ENCODE data around the gene CNOT8. TPM values are rescaled to one million over a fixed set of nuclear protein-coding genes. Genes with fewer than 3 reads are reported as not detected.

CNOT8 gene
- total RNA-seq, 2 donors from 2014 or later, result 19.8 to 32.4 TPM

DNA sequence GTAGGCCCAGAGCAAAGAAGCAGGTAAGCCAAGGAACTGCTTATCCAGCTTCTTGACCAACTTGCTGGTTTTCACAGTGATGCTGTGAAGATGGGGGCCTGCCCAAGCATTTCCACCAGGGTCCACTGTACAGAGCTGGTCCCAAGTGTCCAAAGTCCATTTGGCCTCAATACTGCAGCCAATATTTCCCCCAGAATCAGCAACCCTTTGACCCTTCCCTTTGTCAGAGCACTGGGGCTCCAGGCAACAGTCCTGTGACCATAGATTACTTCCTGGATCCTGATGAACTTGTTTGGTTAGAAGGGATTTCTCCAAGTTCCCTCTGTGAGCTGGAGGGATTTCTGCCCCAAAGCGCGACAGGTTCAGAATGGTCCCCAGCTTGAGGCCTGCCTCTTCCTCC lies 34.4 kb upstream of the CNOT8 start:
- DNase-seq, result no peak
- Histone ChIP-seq H3K9me3 (no peaks in the 10 kb centered on the region), H3K36me3 (replicated peaks in 1 of 2; ENCODE audit: insufficient read depth in 1 of 2, low read depth in 2 of 2) (peaks cover 0 to 6% of the 10 kb centered on the region in 2 donors), H3K27ac (no peak overlapping the region), H3K4me1 (peaks cover 4% of the 10 kb centered on the region), H3K4me3 (no peak overlapping the region), H3K27me3 (no peaks in the 10 kb centered on the region)
- TF ChIP-seq POLR2A (IDR thresholded peaks at IDR 0.05), result no peak
- TF ChIP-seq, protein P1, sequence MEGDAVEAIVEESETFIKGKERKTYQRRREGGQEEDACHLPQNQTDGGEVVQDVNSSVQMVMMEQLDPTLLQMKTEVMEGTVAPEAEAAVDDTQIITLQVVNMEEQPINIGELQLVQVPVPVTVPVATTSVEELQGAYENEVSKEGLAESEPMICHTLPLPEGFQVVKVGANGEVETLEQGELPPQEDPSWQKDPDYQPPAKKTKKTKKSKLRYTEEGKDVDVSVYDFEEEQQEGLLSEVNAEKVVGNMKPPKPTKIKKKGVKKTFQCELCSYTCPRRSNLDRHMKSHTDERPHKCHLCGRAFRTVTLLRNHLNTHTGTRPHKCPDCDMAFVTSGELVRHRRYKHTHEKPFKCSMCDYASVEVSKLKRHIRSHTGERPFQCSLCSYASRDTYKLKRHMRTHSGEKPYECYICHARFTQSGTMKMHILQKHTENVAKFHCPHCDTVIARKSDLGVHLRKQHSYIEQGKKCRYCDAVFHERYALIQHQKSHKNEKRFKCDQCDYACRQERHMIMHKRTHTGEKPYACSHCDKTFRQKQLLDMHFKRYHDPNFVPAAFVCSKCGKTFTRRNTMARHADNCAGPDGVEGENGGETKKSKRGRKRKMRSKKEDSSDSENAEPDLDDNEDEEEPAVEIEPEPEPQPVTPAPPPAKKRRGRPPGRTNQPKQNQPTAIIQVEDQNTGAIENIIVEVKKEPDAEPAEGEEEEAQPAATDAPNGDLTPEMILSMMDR (IDR thresholded peaks at IDR 0.05), result no peak
- 95 to 100% methylated on average over 2 of the region's 2 CpGs for WGBS, 2 donors
- intact Hi-C loops (cut with DNase I), result no loop called here
- ATAC-seq, result no peak

DNA sequence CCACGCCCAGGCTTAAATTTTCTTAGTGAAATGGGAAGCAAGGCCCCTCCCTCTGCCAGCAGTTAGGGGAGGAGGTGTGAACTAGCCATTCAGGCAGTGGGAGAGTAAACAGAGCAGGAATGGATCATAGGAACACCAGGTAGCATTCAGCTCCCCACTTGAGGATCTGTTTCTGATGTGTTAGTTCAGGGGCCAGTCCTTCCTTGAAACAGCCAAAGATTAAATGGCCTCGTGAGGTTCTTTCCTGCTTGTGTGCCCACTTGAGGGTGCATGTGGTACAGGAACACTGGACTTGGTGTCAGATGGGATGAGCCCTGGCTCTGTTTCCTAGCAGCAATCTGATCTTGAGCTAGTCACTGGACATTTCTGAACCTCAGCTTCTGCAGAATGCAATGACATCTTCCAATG lies 29.2 kb upstream of the CNOT8 start:
- no peak overlapping the region for H3K4me3 ChIP-seq
- H3K27ac ChIP-seq, result no peak overlapping the region
- no peaks in the 10 kb centered on the region for H3K27me3 ChIP-seq
- intact Hi-C loops (cut with DNase I), result no loop called here
- TF ChIP-seq POLR2A (IDR thresholded peaks at IDR 0.05), result no peak
- TF ChIP-seq, protein P1 (IDR thresholded peaks at IDR 0.05), result no peak
- no peaks in the 10 kb centered on the region for H3K9me3 ChIP-seq
- WGBS, 2 donors, result 83 to 87% methylated on average over 1 to 2 of the region's 2 CpGs
- H3K36me3 ChIP-seq (replicated peaks in 1 of 2; ENCODE audit: insufficient read depth in 1 of 2, low read depth in 2 of 2), result no peaks in the 10 kb centered on the region
- DNase-seq (no peak), ATAC-seq (no peak)
- no peaks in the 10 kb centered on the region for H3K4me1 ChIP-seq

DNA sequence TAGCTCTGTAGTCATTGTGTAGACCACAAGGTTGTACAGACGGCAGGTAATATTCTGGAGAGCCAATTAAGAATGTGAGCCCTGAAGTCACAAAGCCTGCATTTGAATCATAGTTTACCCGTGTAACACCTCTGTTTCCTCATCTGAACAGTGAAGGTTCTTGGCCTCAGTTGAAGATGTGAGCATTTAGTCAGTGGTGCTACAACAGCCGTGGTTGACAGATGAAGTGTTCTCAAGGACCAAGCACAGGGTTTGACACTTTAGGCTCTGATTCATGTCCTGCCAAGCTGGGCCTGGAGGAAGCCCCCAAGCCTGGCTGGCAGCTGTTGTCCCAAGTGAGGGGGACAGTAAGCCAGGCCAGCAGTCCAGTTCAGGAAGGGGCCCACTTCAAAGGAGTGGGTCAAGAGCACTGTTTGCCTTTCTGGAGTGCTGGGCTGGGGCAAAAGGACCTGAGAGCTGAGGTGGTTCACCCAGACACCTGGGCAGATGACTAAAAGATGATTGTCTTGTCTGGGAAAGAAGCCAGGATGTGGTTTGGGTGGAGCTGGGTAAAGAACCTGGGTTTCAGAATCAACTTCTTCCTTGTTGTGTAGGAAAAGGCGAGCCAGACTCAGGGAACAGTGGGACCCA lies 28.7 kb upstream of the CNOT8 start:
- TF ChIP-seq, protein P1 (IDR thresholded peaks at IDR 0.05), result no peak
- no peak for TF ChIP-seq POLR2A (IDR thresholded peaks at IDR 0.05)
- Histone ChIP-seq H3K4me3 (no peak overlapping the region), H3K27ac (no peak overlapping the region), H3K27me3 (no peaks in the 10 kb centered on the region), H3K4me1 (peaks cover 3% of the 10 kb centered on the region), H3K36me3 (replicated peaks in 1 of 2; ENCODE audit: insufficient read depth in 1 of 2, low read depth in 2 of 2) (no peaks in the 10 kb centered on the region), H3K9me3 (no peaks in the 10 kb centered on the region)
- no peak for DNase-seq
- ATAC-seq, result no peak
- 85 to 90% methylated on average over 4 of the region's 4 CpGs for WGBS, 2 donors
- intact Hi-C loops (cut with DNase I), result no loop called here

DNA sequence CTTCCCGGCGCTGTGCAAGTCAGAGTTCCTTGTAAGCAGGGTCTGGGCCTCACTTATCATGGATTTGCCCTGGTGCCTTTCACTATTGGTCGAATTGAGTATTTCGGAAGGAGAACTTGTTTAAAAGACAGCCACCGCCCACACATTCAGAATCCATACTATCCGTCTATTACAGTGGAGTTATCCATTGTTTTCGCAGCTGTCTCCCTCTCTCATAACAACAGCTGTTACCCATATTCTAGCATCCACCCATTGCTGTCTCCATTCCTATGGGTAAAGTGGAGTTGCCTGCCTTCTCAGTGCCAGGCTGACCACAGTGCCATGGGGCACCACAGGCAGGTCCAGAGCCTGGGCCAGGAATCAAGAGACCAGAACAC lies 28.2 kb upstream of the CNOT8 start:
- no peaks in the 10 kb centered on the region for H3K36me3 ChIP-seq (replicated peaks in 1 of 2; ENCODE audit: insufficient read depth in 1 of 2, low read depth in 2 of 2)
- intact Hi-C loops (cut with DNase I), result no loop called here
- ATAC-seq, result no peak
- peaks cover 8% of the 10 kb centered on the region for H3K4me1 ChIP-seq
- H3K27ac ChIP-seq, result no peak overlapping the region
- H3K4me3 ChIP-seq, result no peak overlapping the region
- H3K9me3 ChIP-seq, result no peaks in the 10 kb centered on the region
- TF ChIP-seq, protein P1 (IDR thresholded peaks at IDR 0.05), result no peak
- no peak for TF ChIP-seq POLR2A (IDR thresholded peaks at IDR 0.05)
- WGBS, 2 donors, result 89 to 92% methylated on average over 7 of the region's 7 CpGs
- no peaks in the 10 kb centered on the region for H3K27me3 ChIP-seq
- no peak for DNase-seq

DNA sequence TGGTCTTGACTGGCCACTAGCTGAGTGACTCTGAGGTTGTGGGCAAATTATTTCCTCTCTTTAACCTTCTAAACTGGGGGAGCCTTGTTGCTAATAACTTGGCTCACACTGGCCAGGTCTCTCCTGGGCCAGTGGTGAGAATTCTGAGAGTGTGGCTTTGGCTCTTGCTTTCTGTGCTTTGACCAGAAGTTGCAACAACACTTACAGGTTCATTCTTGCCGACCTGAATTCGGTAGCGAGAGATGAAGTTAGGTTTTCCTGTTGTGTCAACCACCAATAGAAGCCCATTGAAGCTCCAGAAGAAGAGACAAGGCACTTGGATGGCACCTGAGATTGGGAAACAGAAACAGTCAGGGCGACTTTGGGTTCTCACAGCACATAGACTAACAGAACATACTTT lies 27.8 kb upstream of the CNOT8 start:
- Histone ChIP-seq H3K4me3 (no peak overlapping the region), H3K4me1 (peaks cover 12% of the 10 kb centered on the region), H3K27me3 (no peaks in the 10 kb centered on the region), H3K36me3 (replicated peaks in 1 of 2; ENCODE audit: insufficient read depth in 1 of 2, low read depth in 2 of 2) (no peaks in the 10 kb centered on the region), H3K9me3 (no peaks in the 10 kb centered on the region), H3K27ac (no peak overlapping the region)
- ATAC-seq (no peak), DNase-seq (no peak)
- 82 to 90% methylated on average over 4 of the region's 4 CpGs for WGBS, 2 donors
- intact Hi-C loops (cut with DNase I), result no loop called here
- TF ChIP-seq, protein P1 (IDR thresholded peaks at IDR 0.05), result no peak
- no peak for TF ChIP-seq POLR2A (IDR thresholded peaks at IDR 0.05)

All from body of pancreas (tissue), 4 donors.